Measurements from ENCODE around the gene CFAP97.
A peak's percentile ranks its signal among the peaks of the same experiment; 100 is the strongest.

The CFAP97 gene

DNA sequence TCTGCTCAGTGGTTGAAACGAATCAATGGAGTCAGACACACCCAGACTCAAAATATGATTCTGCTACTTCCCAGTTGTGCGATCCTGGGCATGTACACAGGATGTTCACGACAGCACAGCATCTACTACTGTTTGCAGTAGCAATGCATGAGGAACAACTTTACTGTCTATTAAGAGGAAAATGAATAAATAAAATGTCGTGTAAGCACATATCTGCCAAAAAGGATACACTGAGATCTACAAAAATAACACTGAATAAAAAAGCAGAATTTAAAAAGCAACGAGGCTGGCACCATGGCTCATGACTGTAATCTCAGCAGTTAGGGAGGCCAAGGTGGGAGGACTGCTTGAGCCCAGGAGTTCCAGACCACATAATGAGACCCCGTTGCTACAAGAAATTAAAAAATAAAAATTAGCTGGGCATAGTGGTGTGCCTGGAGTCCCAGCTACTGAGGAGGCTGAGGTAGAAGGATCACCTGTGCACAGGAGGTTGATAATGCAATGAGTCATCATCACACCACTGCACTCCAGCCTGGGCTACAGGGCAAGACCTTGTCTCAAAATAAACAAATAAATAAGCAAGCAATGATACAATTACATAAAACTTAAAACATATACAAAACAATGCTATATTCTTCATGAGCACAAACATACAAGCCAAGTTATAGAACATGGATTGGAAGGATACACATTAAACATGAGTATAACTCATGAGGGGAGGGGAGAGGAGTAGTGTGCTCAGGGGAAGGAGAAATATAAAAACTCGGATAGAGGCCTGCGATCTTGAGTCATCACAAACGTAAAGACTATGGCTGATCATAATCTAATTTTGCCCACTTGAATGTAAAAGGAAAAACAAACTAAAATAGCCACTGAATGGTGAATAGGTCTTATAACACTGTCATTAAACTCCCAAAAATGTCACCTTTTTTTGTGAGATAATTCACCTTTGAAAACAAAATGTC lies 8.6 kb downstream of the CFAP97 start:
- DNase-seq, result no peak

DNA sequence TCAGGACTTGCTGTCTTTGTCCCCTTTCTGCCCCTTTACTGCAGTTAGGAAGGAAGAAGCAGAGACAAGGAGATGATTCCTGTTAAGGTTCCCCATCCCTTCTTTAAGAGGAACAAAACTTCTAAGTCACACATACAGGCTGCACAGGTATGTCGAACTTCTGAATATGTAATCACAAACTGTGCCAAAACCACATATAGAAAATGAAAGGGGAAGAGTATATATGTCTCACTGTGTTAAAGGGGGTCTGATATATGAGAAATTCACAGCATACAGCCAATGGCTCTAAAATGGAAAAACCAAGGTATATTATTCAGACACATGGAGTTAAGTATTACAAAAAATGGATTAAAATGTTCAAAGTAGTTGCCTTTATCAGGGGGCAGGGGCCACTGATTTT lies 11.7 kb downstream of the CFAP97 start:
- DNase-seq, result no peak

DNA sequence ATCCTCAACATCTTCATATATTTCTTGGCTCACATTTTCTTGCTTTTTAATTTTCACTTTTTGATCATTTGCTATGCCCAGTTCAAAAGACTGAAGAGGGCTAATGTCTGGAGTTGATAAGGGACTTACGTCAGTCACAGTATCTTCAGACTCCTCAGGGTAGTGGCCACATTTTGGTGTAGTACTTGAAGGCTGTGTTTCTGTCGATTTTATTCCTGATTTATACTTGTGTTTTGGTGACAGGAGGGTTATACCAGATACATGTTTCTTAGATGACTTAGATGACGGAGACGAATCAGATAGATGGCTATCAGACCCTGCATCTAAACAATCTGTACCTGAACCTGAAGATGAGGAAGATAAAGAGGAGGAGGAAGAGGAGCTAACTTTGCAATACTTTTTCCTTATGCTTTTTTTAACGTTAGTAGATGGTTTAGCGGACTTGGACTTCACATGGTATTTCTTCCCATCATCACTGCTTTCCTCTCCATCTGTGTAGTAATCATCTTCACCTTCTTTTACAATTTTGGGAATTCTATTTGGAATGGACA lies 13.4 kb downstream of the CFAP97 start:
- DNase-seq, result no peak

DNA sequence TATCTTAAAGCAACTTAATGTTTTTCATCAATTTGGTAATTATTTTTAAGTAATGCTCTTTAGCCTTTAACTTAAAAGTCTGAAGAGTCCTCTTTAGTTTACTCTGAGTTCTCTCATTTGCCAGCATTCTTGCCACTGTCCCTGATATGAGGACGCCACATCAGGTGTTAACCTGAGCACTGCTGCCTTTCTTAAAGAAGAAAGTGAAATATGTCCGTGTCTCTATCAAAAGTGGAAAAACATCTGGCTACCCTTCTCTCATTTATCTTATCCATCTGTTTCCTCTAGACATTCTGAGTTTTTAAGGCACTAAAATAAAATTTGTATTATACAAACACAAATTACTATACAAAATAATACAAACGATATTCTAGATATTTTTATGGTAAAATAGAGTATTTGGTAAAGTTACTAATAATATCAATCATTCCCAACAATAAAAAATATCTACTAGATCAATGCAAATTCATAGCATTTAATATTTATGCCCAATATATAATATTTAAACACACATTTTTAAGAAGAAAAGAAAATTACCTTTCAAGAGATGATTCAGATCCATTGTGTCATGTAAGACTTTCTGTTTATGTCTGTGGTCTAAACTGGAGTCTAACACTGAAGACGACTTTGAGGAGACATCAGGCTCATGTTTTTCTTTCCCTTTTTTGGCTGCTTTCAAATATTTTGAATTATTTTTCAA lies 14.0 kb downstream of the CFAP97 start:
- DNase-seq, result no peak

DNA sequence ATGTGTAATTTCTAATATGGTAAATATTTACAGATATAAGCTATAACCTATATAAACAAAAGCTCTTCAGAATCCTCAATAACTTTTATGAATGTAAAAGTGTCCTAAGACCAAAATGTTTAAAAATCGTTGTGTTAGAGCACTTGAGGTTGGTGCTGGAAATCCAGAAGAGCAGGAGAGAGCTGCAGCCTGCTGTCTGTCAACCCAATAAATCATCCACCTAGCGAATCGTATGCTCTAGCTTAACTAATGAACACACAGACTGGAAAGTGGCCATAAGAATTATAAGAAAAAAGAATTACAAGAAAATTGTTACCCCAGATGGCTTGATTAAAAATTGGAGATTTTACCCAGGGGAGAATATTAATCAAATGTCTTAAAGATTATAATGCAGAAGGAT lies 17.0 kb downstream of the CFAP97 start:
- no peak for DNase-seq

DNA sequence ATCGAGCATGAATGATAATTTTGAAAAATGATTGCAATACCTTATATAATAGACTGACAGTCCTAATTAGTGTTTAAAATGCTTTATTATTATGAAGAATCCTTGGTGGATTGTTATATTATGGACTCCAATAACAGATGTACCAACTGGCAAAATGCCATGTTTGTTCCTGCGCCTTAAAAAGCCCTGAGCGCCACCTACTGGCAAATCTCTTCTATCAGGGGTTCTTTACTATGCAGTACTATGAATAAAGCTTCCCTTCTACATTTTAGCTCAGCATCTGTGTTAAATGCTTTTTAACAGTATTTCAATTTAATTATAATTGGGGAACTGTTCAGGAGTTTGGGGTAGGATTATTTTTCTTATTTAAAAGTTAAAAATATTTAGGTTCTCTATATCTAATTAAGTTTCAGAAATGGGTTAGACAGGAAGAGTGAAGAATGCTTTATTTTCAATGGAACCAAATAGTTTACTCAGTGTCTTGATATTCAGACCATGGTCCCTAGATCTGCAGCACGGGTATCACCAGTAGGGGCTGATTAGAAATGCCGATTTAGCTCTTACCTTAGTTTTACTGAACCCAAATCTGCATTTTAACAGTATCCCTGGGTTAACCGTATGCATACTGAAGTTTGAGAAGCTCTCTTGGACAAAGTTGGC lies 20.0 kb downstream of the CFAP97 start:
- peak; percentile 80 for DNase-seq

DNA sequence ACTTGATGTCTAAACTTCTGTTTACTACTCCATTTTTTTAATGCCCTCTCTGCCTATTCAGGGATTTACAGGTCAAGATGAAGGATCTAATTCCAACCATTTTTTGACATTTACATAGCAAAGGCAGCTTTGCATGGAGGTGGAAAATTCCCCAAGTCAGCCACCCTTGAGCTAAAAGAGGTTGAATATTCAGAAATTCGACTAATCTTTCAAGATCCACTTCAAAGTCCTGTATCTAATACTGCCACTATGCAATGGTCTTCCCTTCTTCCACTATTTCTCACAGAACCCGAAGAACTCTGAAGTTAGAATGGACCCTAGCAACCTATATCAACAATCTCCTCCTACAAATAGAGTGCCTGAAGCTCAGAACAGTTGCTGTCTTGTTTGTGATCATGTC lies 21.6 kb downstream of the CFAP97 start:
- no peak for DNase-seq

DNA sequence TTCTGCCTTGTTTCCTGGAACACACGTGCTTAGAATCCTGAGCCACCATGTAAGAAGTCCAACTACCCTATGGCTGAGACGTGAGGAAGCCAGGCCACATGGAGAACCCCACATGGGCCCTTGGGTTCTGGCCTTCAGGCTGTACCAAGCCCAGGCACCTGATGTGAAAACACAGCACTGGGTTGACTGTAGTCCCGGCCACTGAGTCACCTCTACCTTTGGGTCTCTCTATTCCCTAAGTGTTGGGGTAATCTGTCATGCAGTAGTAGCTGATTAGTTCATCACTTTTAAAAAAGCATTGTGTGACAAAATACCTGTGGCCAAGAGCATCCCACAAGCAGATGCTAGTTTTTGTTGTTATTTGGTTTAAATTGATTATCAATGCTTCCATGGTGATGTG lies 24.3 kb downstream of the CFAP97 start:
- DNase-seq, result no peak

DNA sequence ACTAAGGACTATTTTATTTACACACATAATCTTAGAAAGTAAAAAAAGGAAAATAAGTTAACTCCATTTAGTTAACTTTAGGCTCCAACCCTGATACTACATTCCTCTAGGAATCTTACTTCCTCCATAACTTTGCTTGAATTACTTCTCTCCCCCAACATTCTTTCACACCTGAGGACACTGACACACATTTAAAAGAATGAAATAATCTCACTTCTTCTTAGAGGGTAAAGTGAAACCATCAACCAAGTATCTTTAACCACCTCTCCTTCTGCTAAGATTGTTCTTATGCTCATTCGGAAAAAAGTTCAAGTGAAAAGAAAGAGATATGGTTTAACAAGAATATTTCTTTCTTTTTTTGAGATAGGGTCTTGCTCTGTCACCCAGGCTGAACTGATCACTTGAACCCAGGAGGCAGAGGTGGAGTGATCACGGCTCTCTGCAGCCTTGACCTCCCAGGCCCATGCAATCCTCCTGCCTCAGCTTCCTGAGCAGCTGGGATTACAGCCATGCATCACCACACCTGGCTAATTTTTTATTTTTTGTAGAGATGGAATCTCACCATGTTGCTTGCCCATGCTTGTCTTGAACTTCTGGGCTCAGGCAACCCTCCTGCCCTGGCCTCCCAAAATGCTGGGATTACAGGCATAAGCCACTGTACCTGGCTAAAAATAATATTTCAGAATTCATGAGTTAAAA lies 32.3 kb downstream of the CFAP97 start:
- no peak for DNase-seq

DNA sequence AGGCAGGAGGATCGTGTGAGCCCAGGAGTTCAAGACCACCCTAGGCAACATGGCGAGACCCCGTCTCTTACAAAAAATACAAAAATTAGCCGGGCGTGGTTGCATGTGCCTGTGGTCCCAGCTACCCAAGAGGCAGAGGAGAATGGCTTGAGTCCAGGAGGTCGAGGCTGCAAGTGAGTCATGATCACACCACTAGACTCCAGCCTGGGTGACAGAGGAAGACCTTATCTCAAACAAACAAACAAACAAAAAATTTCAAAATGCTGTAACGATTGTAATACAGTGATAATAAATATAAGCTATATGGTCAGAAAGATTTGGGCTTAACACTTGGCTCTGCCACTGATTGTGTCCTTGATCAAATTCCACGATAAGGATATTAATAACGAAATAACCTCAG lies 36.6 kb downstream of the CFAP97 start:
- DNase-seq, result no peak

DNA sequence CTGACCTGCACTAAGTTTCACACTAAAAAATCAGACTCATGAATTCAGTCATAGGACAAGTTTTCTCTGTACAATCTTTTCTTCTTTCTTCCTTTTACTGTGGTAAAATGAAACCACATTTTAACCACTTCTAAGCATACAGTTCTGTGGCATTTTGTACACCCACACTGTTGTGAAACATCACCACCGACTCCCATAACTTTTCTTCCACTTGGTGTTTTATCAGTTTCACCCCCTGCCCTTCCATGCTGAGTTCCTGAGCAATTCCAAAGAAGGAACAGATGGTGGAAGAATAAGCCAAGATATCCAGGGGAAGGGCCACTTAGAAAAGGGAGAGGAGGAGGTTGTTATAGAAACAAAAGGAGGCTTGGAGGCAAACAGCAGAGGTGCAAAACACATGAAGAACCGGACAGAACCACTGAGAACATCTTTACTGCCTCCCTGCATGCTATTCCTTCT lies 38.2 kb downstream of the CFAP97 start:
- DNase-seq, result no peak

DNA sequence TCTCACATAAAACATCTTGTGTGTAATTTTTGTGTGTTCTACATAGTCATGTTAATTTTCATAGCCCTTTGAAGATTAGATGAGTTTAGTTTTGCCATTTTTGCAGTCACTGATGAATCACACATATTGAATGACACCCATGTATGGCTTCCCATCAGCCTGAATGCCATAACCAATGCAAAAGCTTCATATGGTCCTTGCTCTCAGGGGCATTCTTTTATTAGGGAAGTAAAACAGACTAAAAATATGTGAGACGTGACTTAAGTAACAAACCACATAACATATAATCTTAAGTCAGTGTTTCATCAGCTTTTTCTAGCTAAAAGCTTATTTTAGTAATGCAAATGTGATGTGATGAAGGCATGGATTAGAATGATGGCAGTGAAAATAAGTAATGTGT lies 52.5 kb downstream of the CFAP97 start:
- DNase-seq, result no peak

DNA sequence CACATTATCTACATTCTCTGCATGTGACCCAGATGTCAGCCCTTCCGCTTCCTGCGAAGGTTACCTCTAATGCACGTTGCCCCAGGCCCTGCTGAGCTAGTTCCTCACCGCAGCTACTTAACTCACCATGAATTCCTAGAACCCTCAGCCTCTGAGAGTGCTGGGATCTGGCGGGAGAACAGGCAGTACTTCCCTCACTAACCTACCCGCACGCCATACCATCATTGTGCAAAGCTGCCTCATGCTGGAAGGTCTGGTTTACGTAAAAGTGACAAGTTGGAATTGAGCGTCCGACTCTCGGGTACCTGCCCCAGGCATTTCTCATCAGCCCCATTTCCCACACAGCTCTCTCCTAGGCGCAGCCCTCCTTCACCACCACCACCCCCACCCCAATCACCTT lies 54.4 kb downstream of the CFAP97 start:
- DNase-seq, result no peak

DNA sequence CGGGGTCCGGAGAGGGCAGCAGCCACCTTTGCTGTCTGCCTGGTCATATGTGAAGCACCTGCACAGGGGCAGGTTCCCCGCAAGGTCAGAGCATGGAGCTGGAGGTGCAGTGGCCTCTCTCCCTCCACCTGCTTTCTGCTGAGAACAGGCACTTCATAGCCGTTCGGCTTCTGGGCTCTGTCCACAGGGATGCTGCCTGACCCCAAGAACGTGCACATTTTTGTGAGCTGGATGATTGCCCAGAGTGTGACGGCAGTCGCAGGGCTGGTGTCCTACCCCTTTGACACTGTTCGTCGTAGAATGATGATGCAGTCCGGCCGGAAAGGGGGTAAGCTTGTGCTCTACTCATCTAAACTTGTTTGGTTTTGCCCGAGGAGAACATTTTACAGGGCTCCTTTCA lies 58.2 kb downstream of the CFAP97 start:
- DNase-seq, result no peak

DNA sequence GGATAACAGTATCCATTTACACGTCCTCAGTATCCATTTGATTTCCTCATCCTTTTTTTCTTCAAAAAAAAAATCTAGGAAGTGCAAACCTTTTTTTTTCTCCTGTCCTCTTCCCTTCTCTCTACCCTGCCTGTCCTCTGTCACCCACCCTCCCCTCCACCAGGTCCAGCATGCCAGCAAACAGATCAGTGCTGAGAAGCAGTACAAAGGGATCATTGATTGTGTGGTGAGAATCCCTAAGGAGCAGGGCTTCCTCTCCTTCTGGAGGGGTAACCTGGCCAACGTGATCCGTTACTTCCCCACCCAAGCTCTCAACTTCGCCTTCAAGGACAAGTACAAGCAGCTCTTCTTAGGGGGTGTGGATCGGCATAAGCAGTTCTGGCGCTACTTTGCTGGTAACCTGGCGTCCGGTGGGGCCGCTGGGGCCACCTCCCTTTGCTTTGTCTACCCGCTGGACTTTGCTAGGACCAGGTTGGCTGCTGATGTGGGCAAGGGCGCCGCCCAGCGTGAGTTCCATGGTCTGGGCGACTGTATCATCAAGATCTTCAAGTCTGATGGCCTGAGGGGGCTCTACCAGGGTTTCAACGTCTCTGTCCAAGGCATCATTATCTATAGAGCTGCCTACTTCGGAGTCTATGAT lies 59.1 kb downstream of the CFAP97 start:
- no peak for DNase-seq

DNA sequence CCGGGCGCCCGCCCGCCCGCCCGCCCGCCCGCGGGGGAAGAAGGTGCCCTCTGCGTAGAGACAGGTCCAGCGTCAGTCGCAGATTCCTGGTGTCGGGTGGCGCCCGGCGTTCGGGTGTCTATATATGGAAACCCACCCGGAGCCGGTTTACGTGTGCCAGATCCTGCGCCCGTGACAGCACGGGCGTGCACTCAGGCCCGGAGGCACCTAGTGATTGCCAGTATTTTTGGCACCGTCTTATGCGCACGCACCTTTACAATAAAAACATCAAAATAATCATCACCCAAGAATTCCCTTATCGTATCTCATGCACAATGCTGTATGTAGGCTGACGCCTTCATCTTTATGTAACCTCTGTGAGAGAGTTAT lies 60.2 kb downstream of the CFAP97 start:
- peak; percentile 62 for DNase-seq

DNA sequence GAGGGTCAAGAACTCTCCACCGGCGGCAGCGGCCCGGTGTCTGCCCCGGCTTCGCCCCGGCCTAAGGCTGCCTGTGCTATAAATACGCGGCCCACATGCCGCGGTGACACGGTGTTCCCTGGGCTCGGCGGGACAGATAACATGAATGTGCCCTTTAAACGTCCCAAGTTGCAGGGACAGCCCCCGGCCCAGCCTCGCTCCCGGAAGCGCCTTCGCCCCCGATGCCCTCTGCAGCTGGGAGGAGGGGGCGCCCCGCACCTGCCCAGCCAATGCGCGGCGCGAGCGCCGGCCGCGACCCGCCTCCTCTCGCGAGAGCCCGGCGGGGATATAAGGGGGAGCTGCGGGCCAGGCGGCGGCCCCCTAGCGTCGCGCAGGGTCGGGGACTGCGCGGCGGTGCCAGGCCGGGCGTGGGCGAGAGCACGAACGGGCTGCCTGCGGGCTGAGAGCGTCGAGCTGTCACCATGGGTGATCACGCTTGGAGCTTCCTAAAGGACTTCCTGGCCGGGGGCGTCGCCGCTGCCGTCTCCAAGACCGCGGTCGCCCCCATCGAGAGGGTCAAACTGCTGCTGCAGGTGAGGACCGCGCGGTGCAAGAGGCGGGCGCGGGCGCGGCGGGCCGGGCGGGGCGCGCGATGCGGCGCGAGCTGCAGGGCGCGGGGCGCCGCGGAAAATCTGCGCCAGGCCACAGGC lies 60.7 kb downstream of the CFAP97 start, which contains the start of gene SLC25A4:
Gene SLC25A4 (plus strand): TSS at position 355 of the 689 bp plus-strand sequence. CDS start 107 bp downstream, at position 462.
- DNase-seq, result peak; percentile 86

DNA sequence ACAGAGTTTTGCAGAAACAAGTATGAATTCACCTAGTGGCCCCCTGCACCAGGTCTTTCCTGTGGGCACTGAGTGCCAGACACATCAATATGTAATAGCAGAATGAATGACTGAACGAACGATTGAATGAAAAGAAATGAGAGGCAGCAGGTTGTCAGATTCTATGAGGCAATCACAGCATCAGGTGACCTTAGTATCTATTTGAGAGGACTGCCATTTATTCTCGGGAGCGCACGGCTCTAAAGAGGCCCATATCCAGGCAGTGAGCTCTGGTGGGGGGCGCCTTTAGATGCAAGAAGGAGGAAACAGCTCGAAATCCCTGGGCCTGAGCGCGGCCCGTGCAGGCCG lies 61.3 kb downstream of the CFAP97 start:
- DNase-seq, result no peak

DNA sequence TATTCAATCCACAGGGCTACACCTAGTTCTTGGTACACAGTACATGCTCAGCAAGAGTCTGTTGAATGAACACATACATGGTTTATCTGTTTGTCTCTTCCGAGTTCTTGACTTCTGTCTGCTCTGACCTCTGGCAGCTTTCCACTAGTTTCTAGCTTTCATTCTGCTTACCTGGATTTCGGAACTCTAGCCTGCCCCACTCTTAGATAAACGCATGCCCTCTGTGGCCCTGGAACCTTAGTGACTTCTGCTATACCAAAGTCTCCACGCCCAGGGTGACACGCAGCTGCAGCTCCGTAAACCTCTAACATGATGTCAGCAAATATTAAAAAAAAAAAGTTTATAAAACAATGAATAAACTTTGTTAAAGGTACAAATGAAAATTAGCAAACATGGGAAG lies 62.0 kb downstream of the CFAP97 start:
- no peak for DNase-seq

DNA sequence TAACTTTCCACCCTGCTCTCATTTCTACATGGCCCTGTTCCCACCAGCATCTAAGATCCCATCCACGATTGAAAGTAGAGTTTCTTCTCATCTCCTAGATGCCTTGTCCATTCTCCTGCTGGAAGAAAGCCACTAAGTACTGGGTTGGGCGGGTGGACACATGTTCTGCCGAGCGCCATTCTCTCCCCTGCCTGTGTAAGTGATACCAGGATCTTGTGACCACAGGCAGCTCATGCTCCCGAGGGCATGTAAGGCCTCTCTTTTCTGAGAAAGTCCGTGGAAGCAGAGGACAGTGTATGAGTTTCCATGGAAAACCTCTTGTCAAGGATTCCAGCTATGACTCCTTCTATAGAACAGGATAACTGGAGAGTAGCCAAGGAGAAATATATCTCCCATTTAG lies 64.1 kb downstream of the CFAP97 start:
- no peak for DNase-seq

DNA sequence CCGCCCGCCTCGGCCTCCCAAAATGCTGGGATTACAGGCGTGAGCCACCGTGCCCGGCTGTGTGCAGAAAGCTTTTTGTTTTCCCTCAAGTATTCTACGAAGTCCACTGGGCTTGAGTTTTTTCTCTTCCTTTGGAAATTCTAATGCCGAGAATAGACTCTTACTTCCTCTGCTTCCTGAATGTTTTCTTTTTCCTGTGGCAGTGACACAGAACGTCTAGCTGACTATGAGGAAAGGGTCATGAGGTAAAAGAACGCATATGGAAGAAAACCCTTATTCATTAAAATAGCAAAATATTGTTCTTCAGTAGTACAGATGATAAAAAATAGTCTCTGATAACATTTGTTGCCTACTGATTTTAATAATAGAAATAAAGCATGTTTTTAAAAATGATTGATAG lies 65.6 kb downstream of the CFAP97 start:
- DNase-seq, result no peak

All from femur (tissue), 1 donor.